Parathyroid adenoma (tissue), 2 donors: ENCODE data around the gene CCDC43.

ENCODE experiments used
- H2AFZ ChIP-seq: fragments of 300-600 bp; sonication (generic); one replicate; pipeline ENCODE4 v1.7.0; 2017; ENCODE audit warnings: antibody characterized with exemption, mild to moderate bottlenecking
- H3K27ac ChIP-seq: fragments of 300-600 bp; sonication (generic); one replicate; pipeline ENCODE4 v1.7.0; 2017
- H3K27me3 ChIP-seq: fragments of 300-600 bp; sonication (generic); one replicate; pipeline ENCODE4 v1.7.0; 2017; ENCODE audit warnings: low read length; ENCODE audit not compliant: control insufficient read depth, insufficient read depth
- H3K36me3 ChIP-seq: fragments of 300-600 bp; sonication (generic); one replicate; pipeline ENCODE4 v1.7.0; 2017; ENCODE audit warnings: low read length; ENCODE audit not compliant: control insufficient read depth, insufficient read depth
- H3K4me1 ChIP-seq: fragments of 300-600 bp; sonication (generic); one replicate; pipeline ENCODE4 v1.7.0; 2017; ENCODE audit warnings: control low read depth
- H3K4me2 ChIP-seq: fragments of 300-600 bp; sonication (generic); one replicate; pipeline ENCODE4 v1.7.0; 2017; ENCODE audit warnings: low read length
- H3K4me3 ChIP-seq: fragments of 300-600 bp; sonication (generic); one replicate; pipeline ENCODE4 v1.7.0; 2017; ENCODE audit warnings: low read depth, low read length
- H3K79me2 ChIP-seq: fragments of 300-600 bp; sonication (generic); one replicate; pipeline ENCODE4 v1.7.0; 2017; ENCODE audit warnings: control low read depth
- H3K9ac ChIP-seq: fragments of 300-600 bp; sonication (generic); one replicate; pipeline ENCODE4 v1.7.0; 2017; ENCODE audit warnings: mild to moderate bottlenecking
- H3K9me3 ChIP-seq: fragments of 300-600 bp; sonication (generic); one replicate; pipeline ENCODE4 v1.7.0; 2017; ENCODE audit warnings: low read length; ENCODE audit not compliant: control insufficient read depth
- TF ChIP-seq, protein P1 (sequence below): fragments of 300-600 bp; sonication (generic); IDR thresholded peaks from one replicate; pipeline ENCODE4 v1.7.0; 2017; ENCODE audit warnings: antibody characterized with exemption, mild to moderate bottlenecking
- donor health status: primary hyperparathyroidism.

The CCDC43 gene

DNA sequence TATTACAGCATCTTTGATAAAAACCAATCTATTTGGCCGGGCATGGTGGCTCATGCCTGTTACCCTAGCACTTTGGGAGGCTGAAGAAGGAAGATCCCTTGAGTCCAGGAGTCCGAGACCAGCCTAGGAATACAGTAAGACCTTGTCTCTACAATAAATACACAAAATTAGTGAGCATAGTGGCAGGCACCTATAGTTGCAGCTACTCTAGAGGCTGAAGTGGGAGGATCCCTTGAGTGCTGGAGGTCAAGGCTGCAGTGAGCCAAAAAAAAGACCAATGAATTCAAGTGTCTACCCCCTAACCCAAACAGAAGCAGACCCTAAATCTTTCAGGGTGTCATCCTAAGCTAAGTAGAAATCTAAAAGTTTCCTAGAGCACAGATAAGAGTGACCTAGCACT is 40.6 kb downstream of the CCDC43 start:
- TF ChIP-seq, protein P1, sequence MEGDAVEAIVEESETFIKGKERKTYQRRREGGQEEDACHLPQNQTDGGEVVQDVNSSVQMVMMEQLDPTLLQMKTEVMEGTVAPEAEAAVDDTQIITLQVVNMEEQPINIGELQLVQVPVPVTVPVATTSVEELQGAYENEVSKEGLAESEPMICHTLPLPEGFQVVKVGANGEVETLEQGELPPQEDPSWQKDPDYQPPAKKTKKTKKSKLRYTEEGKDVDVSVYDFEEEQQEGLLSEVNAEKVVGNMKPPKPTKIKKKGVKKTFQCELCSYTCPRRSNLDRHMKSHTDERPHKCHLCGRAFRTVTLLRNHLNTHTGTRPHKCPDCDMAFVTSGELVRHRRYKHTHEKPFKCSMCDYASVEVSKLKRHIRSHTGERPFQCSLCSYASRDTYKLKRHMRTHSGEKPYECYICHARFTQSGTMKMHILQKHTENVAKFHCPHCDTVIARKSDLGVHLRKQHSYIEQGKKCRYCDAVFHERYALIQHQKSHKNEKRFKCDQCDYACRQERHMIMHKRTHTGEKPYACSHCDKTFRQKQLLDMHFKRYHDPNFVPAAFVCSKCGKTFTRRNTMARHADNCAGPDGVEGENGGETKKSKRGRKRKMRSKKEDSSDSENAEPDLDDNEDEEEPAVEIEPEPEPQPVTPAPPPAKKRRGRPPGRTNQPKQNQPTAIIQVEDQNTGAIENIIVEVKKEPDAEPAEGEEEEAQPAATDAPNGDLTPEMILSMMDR, result no peak
- Histone ChIP-seq H3K4me2 (no peak overlapping the region), H2AFZ (no peak overlapping the region), H3K4me3 (no peak overlapping the region), H3K9me3 (no peaks in the 10 kb centered on the region), H3K9ac (no peak overlapping the region), H3K27me3 (no peaks in the 10 kb centered on the region), H3K36me3 (no peaks in the 10 kb centered on the region), H3K79me2 (no peaks in the 10 kb centered on the region), H3K4me1 (no peaks in the 10 kb centered on the region), H3K27ac (no peak overlapping the region)

DNA sequence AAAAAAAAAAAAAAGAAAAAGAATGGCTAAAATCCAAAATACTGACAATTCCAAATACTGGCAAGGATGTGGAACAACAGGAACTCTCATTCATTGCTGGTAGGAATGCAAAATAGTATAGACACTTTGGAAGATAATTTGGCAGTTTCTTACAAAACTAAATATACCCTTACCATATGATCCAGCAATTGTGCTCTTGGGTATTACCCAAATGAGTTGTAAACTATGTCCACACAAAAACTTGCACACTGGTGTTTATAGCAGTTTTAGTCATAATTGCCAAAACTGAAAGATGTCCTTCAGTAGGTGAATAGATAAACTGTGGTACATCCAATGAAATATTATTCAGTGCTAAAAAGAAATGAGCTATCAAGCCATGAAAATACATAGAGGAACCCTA is 41.8 kb downstream of the CCDC43 start:
- Histone ChIP-seq H3K36me3 (no peaks in the 10 kb centered on the region), H3K9me3 (no peaks in the 10 kb centered on the region), H3K79me2 (no peaks in the 10 kb centered on the region), H2AFZ (no peak overlapping the region), H3K4me3 (no peak overlapping the region), H3K4me2 (no peak overlapping the region), H3K9ac (no peak overlapping the region), H3K4me1 (no peaks in the 10 kb centered on the region), H3K27me3 (no peaks in the 10 kb centered on the region), H3K27ac (no peak overlapping the region)
- TF ChIP-seq, protein P1, result no peak

DNA sequence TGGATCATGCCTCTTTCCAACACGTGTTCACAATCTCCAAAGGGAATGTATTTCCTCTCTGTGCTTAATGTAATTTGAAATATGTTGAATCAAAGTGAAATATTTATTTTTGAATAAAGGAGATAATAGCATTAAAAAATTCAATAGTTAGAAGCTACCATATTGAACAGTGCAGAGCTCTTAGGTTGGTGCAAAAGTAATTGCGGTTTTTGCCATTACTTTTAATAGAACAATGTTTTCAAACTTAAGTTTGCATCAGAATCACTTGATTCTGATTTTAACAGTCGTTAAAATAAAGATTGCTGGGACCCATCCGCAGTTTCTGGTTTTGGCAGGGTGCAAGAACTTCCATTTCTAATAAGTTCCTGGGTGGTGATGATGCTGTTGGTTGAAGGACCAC is 43.3 kb downstream of the CCDC43 start:
- TF ChIP-seq, protein P1, result no peak
- Histone ChIP-seq H3K4me2 (no peak overlapping the region), H3K9ac (no peak overlapping the region), H3K27ac (no peak overlapping the region), H2AFZ (no peak overlapping the region), H3K9me3 (no peaks in the 10 kb centered on the region), H3K4me1 (no peaks in the 10 kb centered on the region), H3K27me3 (no peaks in the 10 kb centered on the region), H3K4me3 (no peak overlapping the region), H3K79me2 (no peaks in the 10 kb centered on the region), H3K36me3 (no peaks in the 10 kb centered on the region)

DNA sequence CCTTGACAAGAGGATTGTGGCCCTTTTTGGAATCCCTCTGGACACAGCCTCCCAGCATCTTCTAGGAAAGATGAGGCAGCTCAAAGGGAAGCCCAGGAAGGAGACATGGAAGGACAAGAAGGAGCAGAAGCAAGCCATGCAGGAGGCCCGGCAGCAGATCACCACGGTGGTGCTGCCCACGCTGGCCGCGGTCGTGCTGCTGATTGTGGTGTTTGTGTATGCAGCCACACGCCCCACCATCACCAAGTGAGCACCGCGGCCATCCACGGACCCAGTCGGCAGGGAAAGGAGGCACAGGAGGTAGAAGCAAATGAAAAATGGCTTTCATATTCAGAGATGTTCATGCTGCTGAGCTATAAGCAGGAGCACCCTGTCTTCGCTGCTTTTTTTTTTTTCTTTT is 44.2 kb downstream of the CCDC43 start:
- no peaks in the 10 kb centered on the region for H3K4me1 ChIP-seq
- H3K4me2 ChIP-seq, result no peak overlapping the region
- H3K9ac ChIP-seq, result no peak overlapping the region
- H3K9me3 ChIP-seq, result no peaks in the 10 kb centered on the region
- no peak overlapping the region for H3K27ac ChIP-seq
- H3K36me3 ChIP-seq, result no peaks in the 10 kb centered on the region
- H3K4me3 ChIP-seq, result no peak overlapping the region
- no peak overlapping the region for H2AFZ ChIP-seq
- TF ChIP-seq, protein P1, result no peak
- H3K79me2 ChIP-seq, result no peaks in the 10 kb centered on the region
- H3K27me3 ChIP-seq, result no peaks in the 10 kb centered on the region

GRCh38 chr17:44642834-44643233 is 46.7 kb downstream of the CCDC43 start:
- Histone ChIP-seq H3K4me1 (no peaks in the 10 kb centered on the region), H2AFZ (no peak overlapping the region), H3K4me3 (no peak overlapping the region), H3K9ac (no peak overlapping the region), H3K36me3 (no peaks in the 10 kb centered on the region), H3K9me3 (no peaks in the 10 kb centered on the region), H3K27ac (no peak overlapping the region), H3K4me2 (no peak overlapping the region), H3K79me2 (no peaks in the 10 kb centered on the region), H3K27me3 (no peaks in the 10 kb centered on the region)
- TF ChIP-seq, protein P1, result no peak
